A549 (cell line): ENCODE data around the gene GPM6B. TPM values are rescaled to one million over a fixed set of nuclear protein-coding genes. Genes with fewer than 3 reads are reported as not detected.
A peak's percentile ranks its signal among the peaks of the same experiment; 100 is the strongest.

ENCODE experiments used
- ATAC-seq, 2 experiments: fragments of 200-7000 bp in 1 of 2; fragments of >200 bp in 1 of 2; cut with Nextera tagmentation in 1 of 2; cut with Tn5 transposase in 1 of 2; 3 replicates each; pipeline versions ENCODE4 v1.8.0 to v1.9.1; 2018 to 2020; ENCODE audit warnings: mild to moderate bottlenecking in 1 of 2, moderate library complexity in 1 of 2
- CTCF ChIA-PET: fragments of 300-600 bp; sonication (Branson Sonifier 250); formaldehyde crosslinking; extraction: SDS; loops from one replicate; lab custom pipeline; 2021; ENCODE audit warnings: antibody characterized with exemption, inconsistent platforms; lab: Yijun Ruan, JAX
- POLR2A ChIA-PET: fragments of 350-600 bp; formaldehyde crosslinking; extraction: SDS; loops from one replicate; lab custom pipeline; 2021; ENCODE audit warnings: antibody characterized with exemption, inconsistent platforms; lab: Yijun Ruan, JAX
- DNase-seq, 2 experiments: peaks; one replicate each; pipeline versions ENCODE4 v3.0.0 to v3.0.0-alpha.2; 2011 to 2016; ENCODE audit warnings: low read depth in 1 of 2, low spot score in 1 of 2
- FAIRE-seq: peaks from 2 replicates; lab custom pipeline; 2011; peaks lifted over from hg19 to GRCh38; lab: Jason Lieb, UNC
- H3K27ac ChIP-seq, 2 experiments: fragments of >200 bp; sonication (Bioruptor Twin); formaldehyde crosslinking; 3 replicates each; pipeline ENCODE4 v1.5.1; 2016 to 2017
- H3K4me1 ChIP-seq: fragments of >200 bp; sonication (Bioruptor Twin); formaldehyde crosslinking; 3 replicates; pipeline ENCODE4 v1.6.1; 2016
- H3K4me2 ChIP-seq: fragments of >200 bp; sonication (Bioruptor Twin); formaldehyde crosslinking; 3 replicates; pipeline ENCODE4 v1.6.1; 2016
- H3K4me3 ChIP-seq: fragments of >200 bp; sonication (Bioruptor Twin); formaldehyde crosslinking; 3 replicates; pipeline ENCODE4 v1.5.1; 2016
- H3K9me3 ChIP-seq: fragments of >200 bp; sonication (Bioruptor Twin); formaldehyde crosslinking; 3 replicates; pipeline ENCODE4 v1.6.1; 2016
- BCL3 ChIP-seq: fragments of >200 bp; sonication (Bioruptor Twin); formaldehyde crosslinking; IDR thresholded peaks from 3 replicates; pipeline ENCODE4 v1.6.1; 2016
- BHLHE40 ChIP-seq: IDR thresholded peaks from 2 replicates; pipeline ENCODE4 v1.6.1; 2012; ENCODE audit warnings: low read depth, low read length, inconsistent platforms
- CBX2 ChIP-seq: fragments of 200-600 bp; sonication (generic); IDR thresholded peaks from 2 replicates; pipeline ENCODE4 v1.6.1; 2016; ENCODE audit warnings: low read depth, mild to moderate bottlenecking, borderline replicate concordance
- CEBPB ChIP-seq, 2 experiments: fragments of >200 bp in 1 of 2; sonication (Bioruptor Twin) in 1 of 2; formaldehyde crosslinking in 1 of 2; IDR thresholded peaks; 2 replicates each; pipeline ENCODE4 v1.6.1; 2012 to 2016
- E2F6 ChIP-seq: IDR thresholded peaks from 2 replicates; pipeline ENCODE4 v1.6.1; 2012; ENCODE audit warnings: low read depth, borderline replicate concordance
- ESRRA ChIP-seq: fragments of 150-350 bp; IDR thresholded peaks from 2 replicates; pipeline ENCODE4 v1.6.1; 2014; ENCODE audit warnings: mild to moderate bottlenecking, low read length, borderline replicate concordance
- FOSL2 ChIP-seq, 2 experiments: fragments of 450-650 bp in 1 of 2; fragments of >200 bp in 1 of 2; sonication (Bioruptor Twin) in 1 of 2; formaldehyde crosslinking; IDR thresholded peaks; 2 replicates each; pipeline versions ENCODE4 v1.5.0 to v1.6.1; 2016 to 2020; ENCODE audit warnings: mild to moderate bottlenecking in 1 of 2, moderate library complexity in 1 of 2
- HEYL ChIP-seq: fragments of 250-450 bp; sonication (Bioruptor Pico); IDR thresholded peaks from 2 replicates; pipeline ENCODE4 v1.8.0; 2021; ENCODE audit warnings: mild to moderate bottlenecking, moderate library complexity
- HMGXB4 ChIP-seq: fragments of 250-450 bp; sonication (Bioruptor Pico); IDR thresholded peaks from 2 replicates; pipeline ENCODE4 v1.5.0; 2021; ENCODE audit warnings: mild to moderate bottlenecking, moderate library complexity, borderline replicate concordance
- HOXB13 ChIP-seq: fragments of 250-450 bp; sonication (Bioruptor Pico); IDR thresholded peaks from 2 replicates; pipeline ENCODE4 v1.5.0; 2020; ENCODE audit warnings: low read depth, mild to moderate bottlenecking, moderate library complexity
- JUNB ChIP-seq: fragments of >200 bp; sonication (Bioruptor Twin); formaldehyde crosslinking; IDR thresholded peaks from 2 replicates; pipeline ENCODE4 v1.6.1; 2016
- KDM1A ChIP-seq: fragments of 200-600 bp; sonication (generic); IDR thresholded peaks from 2 replicates; pipeline ENCODE4 v1.6.1; 2016; ENCODE audit warnings: low read depth, mild to moderate bottlenecking
- MAFK ChIP-seq: fragments of 450-650 bp; IDR thresholded peaks from 2 replicates; pipeline ENCODE4 v1.6.1; 2014; ENCODE audit not compliant: partially characterized antibody
- NPAS2 ChIP-seq: fragments of 250-450 bp; sonication (Bioruptor Pico); IDR thresholded peaks from 2 replicates; pipeline ENCODE4 v1.8.0; 2022; ENCODE audit warnings: mild to moderate bottlenecking, moderate library complexity, borderline replicate concordance
- PHF8 ChIP-seq: fragments of 200-600 bp; sonication (generic); IDR thresholded peaks from 2 replicates; pipeline ENCODE4 v1.6.1; 2016; ENCODE audit warnings: low read depth, mild to moderate bottlenecking, antibody characterized with exemption, moderate library complexity, borderline replicate concordance
- TP53 ChIP-seq: fragments of 250-450 bp; sonication (Bioruptor Pico); IDR thresholded peaks from 2 replicates; pipeline ENCODE4 v1.5.0; 2021; ENCODE audit warnings: mild to moderate bottlenecking, moderate library complexity
- ZFP36 ChIP-seq: fragments of 450-650 bp; IDR thresholded peaks from 2 replicates; pipeline ENCODE4 v1.6.1; 2014; ENCODE audit warnings: borderline replicate concordance; ENCODE audit not compliant: partially characterized antibody
- WGBS: methylation state at CpG from one replicate; pipeline ENCODE4 v1.1.6; 2017; ENCODE audit errors: missing lambda C conversion rate; 5-methylcytosine and 5-hydroxymethylcytosine counted together
- polyA plus RNA-seq, 4 experiments: library from polyadenylated mRNA; depleted of rRNA in 3 of 4; stranded (reverse); fragments of >200 nt; fragmentation: RNase III in 1 of 4; extraction: RNeasy Plus Mini Kit Qiagen cat#74134 plus additional on column Dnase treatment in 1 of 4; gene quantifications; 2 replicates in 3 of 4; 3 replicates in 1 of 4; pipeline ENCODE4 v1.2.3, GENCODE V29; 2011 to 2017

Gene GPM6B
- polyA plus RNA-seq, 2 of the 4 experiments (the other 2 are of a cell fraction), result 0.05 to 0.10 TPM

- no peak for ATAC-seq
- Histone ChIP-seq H3K4me3 (no peak overlapping the region), H3K9me3 (no peaks in the 10 kb centered on the region), H3K4me1 (peaks cover 9% of the 10 kb centered on the region), H3K27ac (no peak overlapping the region), H3K4me2 (no peak overlapping the region)
- no peak for FAIRE-seq
- no peak for DNase-seq
- WGBS, result 93% methylated on average over 12 of the region's 13 CpGs
- no peak for TF ChIP-seq BCL3
- no peak for TF ChIP-seq BHLHE40
- TF ChIP-seq HMGXB4 (CRISPR knock-in tag), result no peak
- no peak for TF ChIP-seq TP53
- no peak for TF ChIP-seq E2F6
- CTCF ChIA-PET, result no interaction called here
- POLR2A ChIA-PET, result no interaction called here
These were observed 56.5 kb downstream of the GPM6B start for GRCh38 chrX:13760426-13760825.

GRCh38 chrX:13759152-13759718 lies 57.7 kb downstream of the GPM6B start:
- Histone ChIP-seq H3K4me2 (no peak overlapping the region), H3K4me1 (peaks cover 9% of the 10 kb centered on the region), H3K9me3 (no peaks in the 10 kb centered on the region), H3K27ac (no peak overlapping the region), H3K4me3 (no peak overlapping the region)
- DNase-seq (no peak), FAIRE-seq (peak; percentile 28), ATAC-seq (no peak)
- ChIA-PET POLR2A (no interaction called here), CTCF (interaction anchor here (0.8 kb wide), 1 partner anchor 11 kb away, joined by 4 read pairs; no protein-coding TSS in a partner anchor)
- TF ChIP-seq BCL3 (no peak), PHF8 (no peak), CEBPB (IDR thresholded peaks at IDR 0.05) (peak; percentile 42 to 74; a peak in 3 of 4 replicates), NPAS2 (CRISPR knock-in tag) (no peak), MAFK (no peak), CBX2 (no peak)
- WGBS, result 84% methylated on average over 8 of the region's 8 CpGs

- ATAC-seq (no peak), FAIRE-seq (no peak), DNase-seq (no peak)
- no peaks in the 10 kb centered on the region for H3K9me3 ChIP-seq
- H3K4me3 ChIP-seq, result no peak overlapping the region
- no peaks in the 10 kb centered on the region for H3K4me1 ChIP-seq
- H3K4me2 ChIP-seq, result no peak overlapping the region
- 92% methylated on average over 4 of the region's 4 CpGs for WGBS
- H3K27ac ChIP-seq, result no peak overlapping the region
- TF ChIP-seq HEYL (no peak), HOXB13 (CRISPR knock-in tag) (no peak), ZFP36 (no peak), E2F6 (no peak), ESRRA (no peak), CEBPB (IDR thresholded peaks at IDR 0.05) (no peak), JUNB (no peak), FOSL2 (IDR thresholded peaks at IDR 0.05) (no peak), FOSL2 (CRISPR knock-in tag; IDR thresholded peaks at IDR 0.05) (no peak), KDM1A (no peak)
- CTCF ChIA-PET, result no interaction called here
- POLR2A ChIA-PET, result no interaction called here
These were observed 60.5 kb downstream of the GPM6B start for GRCh38 chrX:13756381-13756780.
